ENCODE data around the gene PMPCA. TPM values are rescaled to one million over a fixed set of nuclear protein-coding genes. Genes with fewer than 3 reads are reported as not detected.

PMPCA gene
- total and polyA plus RNA-seq, 2 of the 8 experiments (the other 6 are each of a cell fraction or from before 2014, with no cell fraction given): 60.0 to 88.2 TPM

- Histone ChIP-seq H3K79me2 (ENCODE audit: control insufficient read depth in 1 of 2, insufficient read depth in 2 of 2, low read length in 2 of 2) (peaks cover 0 to 26% of the 10 kb centered on the region in 2 experiments; a peak in 2 of 4 replicates), H3K4me3 (ENCODE audit: extremely low read depth in 1 of 4, insufficient read depth in 2 of 4, low read depth in 3 of 4, low read length in 4 of 4) (no peak overlapping the region), H3K79me1 (ENCODE audit: low read depth, low read length) (peaks cover 10% of the 10 kb centered on the region; the same call in 1 of the 2 replicates), H2BK20ac (ENCODE audit: low read length) (no peak overlapping the region), H3K23me2 (ENCODE audit: low read depth, low read length) (peaks cover 6% of the 10 kb centered on the region; the same call in 1 of the 2 replicates), H2BK5ac (ENCODE audit: low read depth, low read length) (no peak overlapping the region), H2AK5ac (ENCODE audit: low read depth, low read length) (no peak overlapping the region), H2BK12ac (ENCODE audit: low read depth, low read length) (no peak overlapping the region), H3K27ac (ENCODE audit: low read depth, low read length) (no peak overlapping the region), H2BK15ac (ENCODE audit: low read length) (no peak overlapping the region), H3K14ac (ENCODE audit: insufficient read length) (no peak overlapping the region), H4K91ac (replicated peaks; ENCODE audit: insufficient read length, low read length) (no peak overlapping the region), H3K9ac (replicated peaks in 1 of 4; ENCODE audit: extremely low read depth in 1 of 4, low read depth in 3 of 4, low read length in 3 of 4) (no peak overlapping the region), H3K4me1 (replicated peaks in 1 of 4; ENCODE audit: control insufficient read depth in 3 of 4, insufficient read depth in 4 of 4, low read length in 3 of 4) (peaks cover 0 to 10% (median 7%) of the 10 kb centered on the region in 4 experiments; a peak in 5 of 7 replicates), H3K4me2 (ENCODE audit: insufficient read depth in 1 of 2, low read depth in 2 of 2, low read length in 2 of 2) (no peak overlapping the region), H2BK120ac (replicated peaks; ENCODE audit: low read depth, low read length) (no peak overlapping the region), H2AFZ (ENCODE audit: low read length) (no peak overlapping the region), H3K23ac (ENCODE audit: insufficient read length) (no peak overlapping the region), H3K36me3 (ENCODE audit: control insufficient read depth in 2 of 4, insufficient read depth in 4 of 4, low read length in 3 of 4) (peaks cover 39 to 62% (median 60%) of the 10 kb centered on the region in 4 experiments), H3K9me3 (ENCODE audit: insufficient read depth in 2 of 2, low read depth in 1 of 2, low read length in 1 of 2) (no peaks in the 10 kb centered on the region), H3K27me3 (replicated peaks in 1 of 4; ENCODE audit: control insufficient read depth in 3 of 4, extremely low read depth in 1 of 4, insufficient read depth in 3 of 4, low read length in 3 of 4) (no peaks in the 10 kb centered on the region), H3K56ac (replicated peaks; ENCODE audit: insufficient read length, low read depth, low read length) (no peak overlapping the region), H4K5ac (ENCODE audit: insufficient read length, low read depth, low read length) (no peak overlapping the region), H3K18ac (ENCODE audit: extremely low read depth, low read length) (no peak overlapping the region), H4K20me1 (replicated peaks in 1 of 2; ENCODE audit: control insufficient read depth in 1 of 2, insufficient read depth in 2 of 2, low read length in 2 of 2) (peaks cover 6 to 12% of the 10 kb centered on the region in 2 experiments), H4K8ac (ENCODE audit: extremely low read depth, insufficient read depth, low read length) (no peak overlapping the region), H3K4ac (replicated peaks; ENCODE audit: insufficient read length, low read depth, low read length) (no peak overlapping the region)
- CTCF ChIA-PET (ENCODE audit: partially characterized antibody): interaction anchor here (1.0 to 1.6 kb wide), 4 partner anchors 13 to 33 kb away, joined by 3 to 6 read pairs (median 4); partner anchors contain the start of gene DNLZ
- FAIRE-seq (no peak), DNase-seq (ENCODE audit: low read depth in 1 of 2, low spot score in 2 of 2) (no peak)
- POLR2A ChIA-PET (ENCODE audit: partially characterized antibody): interaction anchor here (1.0 to 14.6 kb wide), 6 partner anchors 9 to 90 kb away, joined by 3 to 139 read pairs (median 41); partner anchors contain the start of genes CARD9, DNLZ, ENTR1 and PMPCA
- no peak for TF ChIP-seq NRF1 (IDR thresholded peaks at IDR 0.05; ENCODE audit: low read depth, low read length)
- no peak for TF ChIP-seq TAF7 (optimal IDR thresholded peaks at IDR 0.05; ENCODE audit: borderline replicate concordance, low read depth, low read length)
- WGBS, 2 experiments (ENCODE audit: extremely low coverage in 1 of 2, insufficient coverage in 1 of 2, insufficient read length in 1 of 2, insufficient replicate concordance in 2 of 2, low coverage in 1 of 2, low lambda C conversion rate in 2 of 2, missing lambda C conversion rate in 1 of 2): 78% methylated on average over 3 of the region's 4 CpGs; no CpG with 5 or more reads in 1 of the 2 experiments
Observed at GRCh38 chr9:136396219-136396515, 14.3 kb upstream of the PMPCA start.

All from H1 (cell line).